ENCODE results near the gene FGF12. TPM values are rescaled to one million over a fixed set of nuclear protein-coding genes. Genes with fewer than 3 reads are reported as not detected.

Gene FGF12
- total RNA-seq, 1 experiment from 2014 or later = 0.07 TPM

- Histone ChIP-seq H3K9ac (ENCODE audit: low read length) (no peak overlapping the region), H2AFZ (ENCODE audit: low read depth, low read length, poor library complexity, severe bottlenecking) (no peak overlapping the region), H3K9me2 (ENCODE audit: insufficient read depth) (no peaks in the 10 kb centered on the region), H3K36me3 (ENCODE audit: control insufficient read depth in 1 of 2, insufficient read depth in 2 of 2, low read length in 2 of 2) (no peaks in the 10 kb centered on the region), H4K20me1 (ENCODE audit: insufficient read depth) (no peaks in the 10 kb centered on the region), H3K27me3 (ENCODE audit: insufficient read depth, low read length) (peaks cover 58% of the 10 kb centered on the region), H3K4me1 (ENCODE audit: control insufficient read depth in 1 of 2, insufficient read depth in 2 of 2, low read length in 2 of 2) (no peaks in the 10 kb centered on the region), H3K79me2 (ENCODE audit: insufficient read depth, low read length) (no peaks in the 10 kb centered on the region), H3K4me3 (replicated peaks in 1 of 2; ENCODE audit: low read depth in 1 of 2, low read length in 2 of 2) (no peak overlapping the region), H3K27ac (ENCODE audit: low read depth, low read length) (no peak overlapping the region), H3K9me3 (ENCODE audit: control insufficient read depth in 1 of 2, insufficient read depth in 1 of 2, low read depth in 1 of 2, low read length in 2 of 2) (no peaks in the 10 kb centered on the region), H3K4me2 (ENCODE audit: low read length) (no peak overlapping the region)
- TF ChIP-seq FOSL1 (IDR thresholded peaks at IDR 0.05; ENCODE audit: low read depth) (no peak), EGR1 (IDR thresholded peaks at IDR 0.05; ENCODE audit: low read depth) (no peak), SP1 (IDR thresholded peaks at IDR 0.05; ENCODE audit: low read depth) (no peak), POLR2A (IDR thresholded peaks at IDR 0.05; ENCODE audit: borderline replicate concordance, extremely low read depth, insufficient read depth, insufficient read length) (no peak), ATF3 (IDR thresholded peaks at IDR 0.05) (no peak), RAD21 (IDR thresholded peaks at IDR 0.05; ENCODE audit: low read depth) (no peak), TCF7L2 (IDR thresholded peaks at IDR 0.05; ENCODE audit: borderline replicate concordance, extremely low read depth, insufficient read depth, insufficient read length) (no peak), REST (IDR thresholded peaks at IDR 0.05; ENCODE audit: low read depth) (no peak), ZNF274 (IDR thresholded peaks at IDR 0.05; ENCODE audit: low read depth, low read length) (no peak), SRF (IDR thresholded peaks at IDR 0.05; ENCODE audit: low read depth) (no peak), POLR2AphosphoS5 (IDR thresholded peaks at IDR 0.05; ENCODE audit: low read depth, low read length) (no peak), SIN3A (IDR thresholded peaks at IDR 0.05; ENCODE audit: low read depth) (no peak), CEBPB (IDR thresholded peaks at IDR 0.05; ENCODE audit: low read depth) (no peak), EZH2phosphoT487 (IDR thresholded peaks at IDR 0.05; ENCODE audit: borderline replicate concordance) (no peak), ZBTB33 (IDR thresholded peaks at IDR 0.05; ENCODE audit: extremely low read depth, insufficient replicate concordance, low read length) (no peak), CTCF (IDR thresholded peaks at IDR 0.05 in 2 of 3, conservative IDR thresholded peaks at IDR 0.05 in 1 of 3; ENCODE audit: borderline replicate concordance in 1 of 3, insufficient read depth in 1 of 3, low read depth in 2 of 3, low read length in 2 of 3) (no peak)
- intact Hi-C loops (cut with micrococcal nuclease) = loop anchor here (2.0 to 10.0 kb wide), 3 partner anchors 315 to 1311 kb away; no protein-coding TSS in a partner anchor
- no peak for ATAC-seq
- CTCF ChIA-PET = interaction anchor here (3.0 kb wide), 1 partner anchor 23 kb away, joined by 23 read pairs; no protein-coding TSS in a partner anchor
- no TSS peak for BruUV-seq (replicated peaks)
- DNase-seq (ENCODE audit: low read depth, low spot score) = no peak
- RAD21 ChIA-PET (ENCODE audit: low non-redundant PET in 1 of 2, low total read pairs in 2 of 2, uncharacterized antibody in 2 of 2, unreplicated experiment in 2 of 2) = no interaction called here
- POLR2A ChIA-PET = no interaction called here
Observed at GRCh38 chr3:192445770-192446644, 281.3 kb downstream of the FGF12 start.
